ENCODE measurements around the gene HOXA6.

The HOXA6 gene

GRCh38 chr7:27124902-27125689 is 22.5 kb downstream of the HOXA6 start:
- no peak for DNase-seq (ENCODE audit: low read depth in 1 of 2, low spot score in 1 of 2)

- DNase-seq (ENCODE audit: low read depth in 1 of 2, low spot score in 1 of 2) = no peak
Measured at GRCh38 chr7:27124096-27124901, 23.3 kb downstream of the HOXA6 start.

GRCh38 chr7:27123477-27124053 is 24.0 kb downstream of the HOXA6 start:
- no peak for DNase-seq (ENCODE audit: low read depth in 1 of 2, low spot score in 1 of 2)

DNA sequence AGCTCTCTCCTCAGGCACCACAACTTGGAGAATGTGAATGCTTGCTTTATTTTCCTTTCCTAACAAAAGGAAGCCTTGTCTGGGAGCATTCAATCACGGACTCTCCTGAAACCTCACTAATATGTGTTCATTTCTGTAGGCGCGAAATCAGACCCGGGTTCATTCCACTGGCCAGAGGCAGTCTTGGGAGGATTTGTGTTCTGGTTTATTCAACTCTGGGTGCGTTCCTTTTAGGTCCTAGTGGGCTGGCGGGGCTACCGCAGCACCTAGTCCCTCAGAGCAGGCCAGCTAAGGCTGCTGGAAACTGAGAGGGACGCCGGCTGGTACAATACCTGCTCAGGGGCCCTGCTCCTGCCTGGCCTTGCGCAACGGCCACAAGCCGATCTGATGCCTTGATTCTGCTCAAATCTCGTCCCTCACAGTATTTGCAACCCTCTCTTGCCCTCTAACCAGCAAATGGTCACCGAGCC is 24.5 kb downstream of the HOXA6 start:
- DNase-seq (ENCODE audit: low read depth in 1 of 2, low spot score in 1 of 2) = no peak

- no peak for DNase-seq (ENCODE audit: low read depth in 1 of 2, low spot score in 1 of 2)
Measured at GRCh38 chr7:27122077-27122910, 25.3 kb downstream of the HOXA6 start.

DNA sequence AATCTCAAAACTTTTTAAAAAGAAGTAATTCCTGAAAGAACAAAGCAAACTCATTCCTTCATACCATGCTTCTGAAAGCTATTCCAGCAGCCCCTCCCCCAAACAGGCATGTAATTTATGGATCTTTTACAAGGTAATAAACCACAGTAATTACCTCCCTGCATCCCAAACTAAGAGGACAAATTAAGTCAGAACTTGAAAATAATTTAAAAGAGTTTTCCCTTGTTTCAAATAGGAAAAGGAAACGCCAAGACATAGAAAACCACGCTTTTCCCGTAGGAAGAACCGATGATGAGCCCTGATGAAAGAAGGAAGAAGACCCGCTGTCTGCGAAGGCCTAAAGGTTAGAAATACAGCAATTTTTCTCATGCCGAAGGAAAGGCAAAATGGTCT is 25.9 kb downstream of the HOXA6 start:
- DNase-seq (ENCODE audit: low read depth in 1 of 2, low spot score in 1 of 2) = no peak

- DNase-seq (ENCODE audit: low read depth in 1 of 2, low spot score in 1 of 2) = no peak
Measured at GRCh38 chr7:27119412-27119911, 28.1 kb downstream of the HOXA6 start.

GRCh38 chr7:27118580-27118979 is 29.0 kb downstream of the HOXA6 start:
- DNase-seq (ENCODE audit: low read depth in 1 of 2, low spot score in 1 of 2) = no peak

DNA sequence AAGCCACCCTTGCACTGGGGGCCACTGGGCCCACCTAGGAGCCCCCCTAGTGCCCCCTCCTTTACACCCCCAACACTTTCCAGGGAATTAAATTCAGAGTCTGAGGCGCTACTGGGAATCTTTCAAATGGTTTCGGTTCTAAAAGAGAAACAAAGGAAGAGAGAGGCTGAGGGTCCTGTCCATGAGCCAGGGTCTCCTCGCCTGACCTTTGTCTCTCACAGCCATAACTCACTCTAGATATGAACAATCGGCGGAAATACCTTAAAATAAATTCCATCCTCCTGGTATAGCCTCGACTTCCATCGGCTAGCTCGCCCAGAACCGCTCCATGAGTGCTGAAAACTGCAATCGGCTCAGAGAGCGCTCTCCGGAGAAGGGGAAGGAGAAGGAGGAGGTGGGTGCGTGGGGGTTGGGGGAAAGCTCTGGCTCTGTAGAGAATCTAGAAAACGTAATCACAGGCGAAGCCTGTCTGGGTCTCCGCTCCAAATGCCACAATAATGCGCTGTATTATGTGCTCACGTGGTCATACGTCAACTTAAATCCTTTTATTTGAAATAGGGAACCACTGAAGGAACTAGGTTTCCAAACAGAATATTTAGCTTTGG is 29.6 kb downstream of the HOXA6 start:
- no peak for DNase-seq (ENCODE audit: low read depth in 1 of 2, low spot score in 1 of 2)

GRCh38 chr7:27116962-27117886 is 30.4 kb downstream of the HOXA6 start:
- DNase-seq (ENCODE audit: low read depth in 1 of 2, low spot score in 1 of 2) = no peak

GRCh38 chr7:27116031-27116961 is 31.3 kb downstream of the HOXA6 start:
- DNase-seq (ENCODE audit: low read depth in 1 of 2, low spot score in 1 of 2) = no peak

DNA sequence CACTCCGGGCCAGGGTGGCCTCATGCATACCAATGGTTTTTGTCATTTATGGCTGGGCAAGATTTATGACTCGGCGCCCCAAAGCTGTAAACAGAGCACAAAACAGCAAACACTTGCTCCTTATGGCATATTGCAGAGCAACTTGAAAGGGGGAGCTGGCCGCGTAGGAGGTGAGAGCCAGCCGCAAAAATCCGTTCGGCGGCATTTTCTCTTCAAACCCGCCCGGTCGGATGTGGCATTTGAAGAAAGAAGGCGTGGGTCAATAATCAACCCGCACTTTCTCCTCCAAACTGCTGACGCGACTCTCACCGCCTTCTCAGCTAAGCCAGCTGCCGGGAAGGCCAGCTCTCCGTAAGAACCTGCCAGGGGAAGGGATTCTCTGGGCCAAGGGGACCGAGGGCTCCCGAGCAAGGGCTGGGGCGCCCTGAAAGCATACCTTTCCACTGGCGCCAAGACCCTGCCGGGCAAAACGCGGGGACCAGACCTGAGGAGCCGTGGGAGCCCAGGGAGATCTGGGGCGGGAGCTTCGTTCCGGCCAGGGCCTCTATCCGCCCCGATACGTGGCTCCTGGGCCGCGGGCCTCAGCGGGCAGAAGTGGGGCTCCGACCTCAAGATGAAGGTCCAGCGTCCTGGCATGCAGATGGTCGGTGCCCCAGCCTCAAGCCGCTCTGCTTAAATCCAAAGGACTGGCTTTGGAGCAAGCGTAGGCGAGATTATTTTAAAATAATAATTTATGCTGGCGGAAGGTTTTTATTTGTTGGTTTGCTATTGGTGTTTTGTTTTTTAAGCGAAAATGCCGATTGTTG is 32.1 kb downstream of the HOXA6 start:
- DNase-seq (ENCODE audit: low read depth in 1 of 2, low spot score in 1 of 2) = no peak

DNA sequence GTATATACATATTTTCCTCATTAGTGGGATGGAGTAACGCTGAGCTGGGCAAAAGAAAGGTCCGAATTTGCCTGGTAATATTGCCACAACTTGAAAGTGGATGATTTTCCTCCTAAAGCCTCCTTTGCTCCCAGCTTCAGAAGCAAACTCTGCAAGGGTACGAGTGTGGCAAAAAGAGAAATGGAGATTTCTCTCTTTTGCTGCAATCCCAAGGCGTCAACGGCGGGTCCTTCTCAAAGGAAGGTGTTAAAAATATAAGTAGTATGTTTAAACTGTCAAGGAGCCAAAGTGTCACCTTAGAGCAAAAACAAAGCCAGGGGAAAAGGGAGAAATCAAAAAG is 32.7 kb downstream of the HOXA6 start:
- no peak for DNase-seq (ENCODE audit: low read depth in 1 of 2, low spot score in 1 of 2)

DNA sequence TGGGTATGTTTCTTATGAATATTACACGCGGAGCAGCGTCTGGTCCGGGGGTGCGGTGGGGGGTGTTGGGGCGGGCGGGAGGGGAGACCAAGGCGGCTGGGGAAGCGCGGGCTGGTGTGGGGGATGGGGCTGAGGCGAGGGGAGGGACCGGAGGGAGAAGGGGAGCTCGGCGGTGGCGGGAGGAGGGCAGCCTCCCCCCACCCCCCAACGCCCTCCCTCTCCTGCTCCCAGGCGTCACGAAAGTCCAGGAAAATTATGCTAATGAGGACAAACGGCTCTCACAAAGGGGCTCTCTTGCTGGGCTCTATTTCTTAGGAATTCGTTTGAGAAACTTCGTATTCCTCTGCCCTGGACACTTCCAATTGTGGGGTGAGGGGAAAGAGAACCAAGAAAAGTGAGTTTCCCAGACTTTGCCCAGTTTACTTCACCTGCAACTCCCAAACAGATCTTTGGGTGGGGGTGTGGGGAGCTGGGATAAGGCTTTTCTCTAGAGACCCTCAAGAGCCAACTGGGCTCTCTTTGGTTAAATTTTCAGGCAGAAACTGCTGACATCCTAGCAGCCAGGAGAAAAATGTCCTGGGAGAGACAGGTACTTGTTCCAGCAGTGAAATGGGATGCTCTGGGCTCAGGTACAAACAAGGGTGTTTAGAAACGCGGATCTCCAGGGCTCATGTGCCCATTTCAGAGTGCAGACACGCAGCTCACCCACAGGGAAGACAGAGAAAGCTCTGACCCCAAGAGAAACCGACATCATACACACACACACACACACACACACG is 33.4 kb downstream of the HOXA6 start:
- DNase-seq (ENCODE audit: low read depth in 1 of 2, low spot score in 1 of 2) = no peak

- DNase-seq (ENCODE audit: low read depth in 1 of 2, low spot score in 1 of 2) = no peak
Measured at GRCh38 chr7:27112955-27113949, 34.3 kb downstream of the HOXA6 start.

DNA sequence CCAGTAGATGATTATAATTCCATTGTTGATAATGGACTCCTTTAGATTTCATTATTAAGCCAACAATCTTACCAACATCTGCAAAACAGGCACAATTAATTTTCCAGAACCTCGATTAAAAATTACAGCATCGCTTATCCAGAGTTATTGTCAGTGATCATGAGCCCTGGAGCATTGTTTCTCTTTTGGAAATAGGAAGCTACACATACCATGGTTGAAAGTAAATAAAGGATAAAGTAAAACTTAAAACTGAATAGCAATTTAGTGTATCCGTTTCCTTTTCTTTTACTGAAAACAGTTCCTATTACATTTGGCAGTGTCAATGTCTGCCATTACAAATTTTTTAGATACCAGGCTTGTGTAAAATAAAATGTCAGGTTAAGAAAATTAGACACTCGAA is 35.2 kb downstream of the HOXA6 start:
- no peak for DNase-seq (ENCODE audit: low read depth in 1 of 2, low spot score in 1 of 2)
